ENCODE results near the gene PCDHA1. TPM values are rescaled to one million over a fixed set of nuclear protein-coding genes. Genes with fewer than 3 reads are reported as not detected.

PCDHA1 gene
- total RNA-seq, 3 donors from 2014 or later: 0.32 TPM; not detected in 2

DNA sequence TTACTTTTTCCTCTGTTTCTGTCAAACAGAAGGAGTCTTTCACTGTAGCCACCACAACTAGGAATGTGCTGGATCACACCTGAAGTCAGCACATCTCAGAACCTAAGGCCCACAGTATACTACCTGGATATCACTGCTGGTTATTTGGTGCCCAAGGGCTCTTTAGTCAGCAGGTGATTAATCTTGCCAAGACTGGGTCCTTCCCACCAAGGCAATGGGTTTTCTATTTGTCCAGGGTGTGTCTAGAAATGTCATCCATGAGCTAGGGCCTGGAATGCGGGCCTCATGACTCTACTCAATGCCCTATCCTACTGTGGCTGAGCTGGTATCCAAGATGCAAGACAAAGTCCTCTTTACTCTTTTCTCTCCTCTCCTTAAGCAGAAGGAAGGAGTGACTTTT, 130.4 kb downstream of the PCDHA1 start:
- Histone ChIP-seq H3K9me3 (peaks cover 5% of the 10 kb centered on the region), H3K36me3 (ENCODE audit: low read depth) (no peaks in the 10 kb centered on the region), H3K4me3 (no peak overlapping the region), H3K4me1 (ENCODE audit: low read depth) (no peaks in the 10 kb centered on the region)
- no peak for ATAC-seq
- DNase-seq: no peak
- intact Hi-C loops (cut with DNase I, micrococcal nuclease): no loop called here
- TF ChIP-seq, protein P1, sequence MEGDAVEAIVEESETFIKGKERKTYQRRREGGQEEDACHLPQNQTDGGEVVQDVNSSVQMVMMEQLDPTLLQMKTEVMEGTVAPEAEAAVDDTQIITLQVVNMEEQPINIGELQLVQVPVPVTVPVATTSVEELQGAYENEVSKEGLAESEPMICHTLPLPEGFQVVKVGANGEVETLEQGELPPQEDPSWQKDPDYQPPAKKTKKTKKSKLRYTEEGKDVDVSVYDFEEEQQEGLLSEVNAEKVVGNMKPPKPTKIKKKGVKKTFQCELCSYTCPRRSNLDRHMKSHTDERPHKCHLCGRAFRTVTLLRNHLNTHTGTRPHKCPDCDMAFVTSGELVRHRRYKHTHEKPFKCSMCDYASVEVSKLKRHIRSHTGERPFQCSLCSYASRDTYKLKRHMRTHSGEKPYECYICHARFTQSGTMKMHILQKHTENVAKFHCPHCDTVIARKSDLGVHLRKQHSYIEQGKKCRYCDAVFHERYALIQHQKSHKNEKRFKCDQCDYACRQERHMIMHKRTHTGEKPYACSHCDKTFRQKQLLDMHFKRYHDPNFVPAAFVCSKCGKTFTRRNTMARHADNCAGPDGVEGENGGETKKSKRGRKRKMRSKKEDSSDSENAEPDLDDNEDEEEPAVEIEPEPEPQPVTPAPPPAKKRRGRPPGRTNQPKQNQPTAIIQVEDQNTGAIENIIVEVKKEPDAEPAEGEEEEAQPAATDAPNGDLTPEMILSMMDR (IDR thresholded peaks at IDR 0.05): no peak

DNA sequence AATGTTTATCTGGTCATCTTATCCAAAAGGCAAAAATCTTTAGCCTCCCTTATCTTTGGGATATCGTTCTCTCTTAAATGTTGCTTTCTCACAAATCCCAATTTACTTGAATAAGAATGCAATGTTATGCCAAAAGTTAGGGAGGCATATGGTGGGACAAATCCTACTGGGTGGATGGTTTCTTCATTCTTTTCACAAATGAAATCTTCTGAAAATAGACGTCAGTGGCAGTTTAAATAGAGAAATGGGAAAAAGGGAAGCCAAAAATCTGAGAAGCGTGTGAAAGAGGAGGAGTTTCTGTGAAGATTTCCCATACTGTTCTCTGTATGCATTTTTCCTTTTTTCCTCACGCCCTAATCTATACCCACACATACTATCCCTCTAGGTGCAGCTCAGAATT, 137.7 kb downstream of the PCDHA1 start:
- H3K36me3 ChIP-seq (ENCODE audit: low read depth): no peaks in the 10 kb centered on the region
- ATAC-seq (no peak), DNase-seq (no peak)
- no peak overlapping the region for H3K4me3 ChIP-seq
- no peaks in the 10 kb centered on the region for H3K4me1 ChIP-seq (ENCODE audit: low read depth)
- intact Hi-C loops (cut with DNase I, micrococcal nuclease): no loop called here
- H3K9me3 ChIP-seq: peaks cover 11% of the 10 kb centered on the region
- TF ChIP-seq, protein P1 (IDR thresholded peaks at IDR 0.05): no peak

DNA sequence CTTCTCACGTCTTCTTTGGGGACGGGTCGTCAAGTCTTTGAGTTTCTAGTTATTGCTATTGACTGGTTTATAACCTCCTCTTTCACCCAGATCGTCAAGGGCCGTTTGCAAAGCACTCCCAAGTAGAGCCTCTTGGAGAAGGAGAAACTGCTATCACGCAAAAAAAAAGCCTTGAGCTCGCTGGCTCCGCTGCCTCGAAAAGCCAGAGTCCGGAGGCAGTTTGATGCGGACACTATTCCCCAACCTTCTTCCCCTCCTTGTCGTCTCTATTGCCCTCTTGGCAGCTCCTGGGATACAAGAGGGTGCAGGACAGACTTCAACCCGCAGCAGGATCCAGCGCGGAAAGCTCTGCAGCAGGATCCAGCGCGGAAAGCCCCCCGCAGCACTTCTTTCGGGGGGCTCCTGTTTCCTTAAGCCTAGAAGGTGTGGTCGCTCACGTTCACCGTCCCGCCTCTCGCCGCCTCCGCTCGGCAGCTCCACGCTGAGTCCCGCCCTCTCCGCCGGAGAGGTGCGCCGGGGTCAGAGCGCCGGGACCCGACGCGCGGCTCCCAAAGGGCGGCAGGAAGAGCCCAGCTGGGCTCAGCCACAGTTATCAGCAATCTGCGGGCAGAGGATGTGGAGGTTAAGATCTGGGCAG, 140.0 kb downstream of the PCDHA1 start, which contains the start of gene PCDHAC1:
Gene PCDHAC1, plus strand, starts transcription at position 494 of the 637 bp plus-strand sequence. CDS start 594 bp downstream, outside the sequence.
- Histone ChIP-seq H3K4me3 (no peak within 1 kb of the TSS), H3K4me1 (ENCODE audit: low read depth) (no peaks in the 10 kb centered on the region), H3K36me3 (ENCODE audit: low read depth) (no peaks in the 10 kb centered on the region), H3K9me3 (peaks cover 11% of the 10 kb centered on the region)
- DNase-seq: no peak
- intact Hi-C loops (cut with DNase I, micrococcal nuclease): no loop called here
- ATAC-seq: peak; percentile 65
- TF ChIP-seq, protein P1 (IDR thresholded peaks at IDR 0.05): no peak

DNA sequence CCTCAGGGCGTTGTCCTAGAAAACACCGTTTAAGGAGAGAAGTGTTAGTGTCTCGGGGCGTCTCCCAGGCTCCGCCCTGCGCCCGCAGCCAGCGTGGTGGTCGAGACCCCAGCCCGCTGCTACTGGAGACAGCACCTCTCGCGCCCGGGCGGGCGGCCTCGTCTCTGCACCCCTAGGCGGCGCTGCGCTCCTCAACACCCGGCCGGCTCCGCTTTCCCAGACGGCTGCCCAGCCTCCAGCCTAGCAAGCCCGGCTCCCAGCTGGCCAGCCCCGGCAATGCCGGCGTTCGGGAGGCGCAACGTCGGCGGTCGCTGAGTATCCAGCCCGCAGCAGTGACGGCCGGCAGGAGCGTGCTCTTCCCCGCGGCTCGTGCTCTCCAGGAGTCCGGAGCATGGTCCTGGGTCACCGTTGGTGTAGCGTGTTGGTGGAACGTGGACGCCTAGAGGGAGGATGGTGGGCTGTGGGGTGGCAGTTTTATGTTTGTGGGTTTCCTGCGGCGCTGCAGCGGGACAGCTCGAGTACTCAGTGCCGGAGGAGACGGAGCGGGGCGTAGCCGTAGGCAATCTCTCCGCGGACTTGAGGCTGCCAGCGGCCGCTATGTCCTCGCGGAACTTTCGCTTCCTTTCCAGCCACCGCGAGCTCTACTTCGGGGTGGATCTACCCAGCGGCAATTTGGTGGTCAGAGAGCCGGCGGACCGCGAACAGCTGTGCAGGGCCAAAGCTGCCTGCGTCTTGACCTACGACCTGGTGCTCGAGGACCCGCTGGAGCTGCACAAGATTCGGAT, 140.7 kb downstream of the PCDHA1 start:
- ATAC-seq: peak; percentile 89

DNA sequence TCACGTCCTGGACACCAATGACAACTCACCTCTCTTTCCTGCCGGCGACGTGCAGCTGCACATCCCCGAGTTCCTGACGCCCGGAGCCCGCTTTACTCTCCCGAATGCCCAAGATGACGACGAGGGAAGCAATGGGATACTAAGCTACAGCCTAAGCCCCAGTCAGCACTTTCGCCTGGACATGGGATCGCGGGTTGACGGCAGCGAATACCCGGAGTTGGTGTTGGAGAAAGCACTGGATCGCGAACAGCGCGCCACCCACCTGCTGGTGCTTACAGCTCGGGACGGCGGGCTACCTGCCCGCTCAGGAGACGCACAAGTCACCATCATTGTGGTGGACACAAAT, 141.3 kb downstream of the PCDHA1 start:
- no peak for ATAC-seq
- no peaks in the 10 kb centered on the region for H3K4me1 ChIP-seq (ENCODE audit: low read depth)
- H3K36me3 ChIP-seq (ENCODE audit: low read depth): no peaks in the 10 kb centered on the region
- no peak for DNase-seq
- intact Hi-C loops (cut with DNase I, micrococcal nuclease): no loop called here
- TF ChIP-seq, protein P1 (IDR thresholded peaks at IDR 0.05): no peak
- H3K4me3 ChIP-seq: no peak overlapping the region
- H3K9me3 ChIP-seq: peaks cover 11% of the 10 kb centered on the region

More for the DNA sequence above, 140.7 kb downstream of the PCDHA1 start:
- peak; percentile 51 to 62 (median 54) for DNase-seq
- intact Hi-C loops (cut with DNase I, micrococcal nuclease): no loop called here
- Histone ChIP-seq H3K4me3 (no peak overlapping the region), H3K9me3 (peaks cover 11% of the 10 kb centered on the region), H3K4me1 (ENCODE audit: low read depth) (no peaks in the 10 kb centered on the region), H3K36me3 (ENCODE audit: low read depth) (no peaks in the 10 kb centered on the region)
- TF ChIP-seq, protein P1 (IDR thresholded peaks at IDR 0.05): no peak
